HL-60 (cell line): ENCODE results near the gene NCMAP.

ENCODE experiments used
- CTCF ChIP-seq: IDR thresholded peaks from one replicate; pipeline ENCODE4 v1.5.1; 2011; ENCODE audit warnings: low read length, control low read depth, inconsistent platforms; ENCODE audit not compliant: insufficient read depth
- GABPA ChIP-seq: IDR thresholded peaks from 2 replicates; pipeline ENCODE4 v1.6.1; 2012; ENCODE audit warnings: low read depth
- POLR2AphosphoS5 ChIP-seq: IDR thresholded peaks from 2 replicates; pipeline ENCODE4 v1.6.1; 2012; ENCODE audit warnings: low read depth
- REST ChIP-seq: IDR thresholded peaks from 2 replicates; pipeline ENCODE4 v1.6.1; 2012; ENCODE audit warnings: low read depth; ENCODE audit not compliant: insufficient replicate concordance

GRCh38 chr1:24644100-24644384 lies 88.2 kb downstream of the NCMAP start:
- no peak for TF ChIP-seq CTCF
- no peak for TF ChIP-seq REST
- no peak for TF ChIP-seq POLR2AphosphoS5
- TF ChIP-seq GABPA, result no peak
